HepG2 (cell line): ENCODE results near the gene ZFAND4. TPM values are rescaled to one million over a fixed set of nuclear protein-coding genes. Genes with fewer than 3 reads are reported as not detected.

ENCODE experiments used
- CEBPB ChIP-seq: IDR thresholded peaks from 2 replicates; pipeline ENCODE4 v1.6.1; 2011; ENCODE audit warnings: low read depth, low read length, improper control_type of control experiment, borderline replicate concordance
- E2F5 ChIP-seq: sonication (generic); formaldehyde crosslinking; conservative IDR thresholded peaks from 2 replicates; pipeline ENCODE4 v1.4.0; 2020; ENCODE audit warnings: missing genetic modification reagents
- ELF4 ChIP-seq: sonication (generic); formaldehyde crosslinking; IDR thresholded peaks from 2 replicates; pipeline ENCODE4 v1.5.0; 2020; ENCODE audit warnings: missing genetic modification reagents, mild to moderate bottlenecking, moderate library complexity, borderline replicate concordance
- FOXP4 ChIP-seq: sonication (generic); formaldehyde crosslinking; IDR thresholded peaks from 2 replicates; pipeline ENCODE4 v1.4.0; 2020; ENCODE audit warnings: missing genetic modification reagents
- HES4 ChIP-seq: sonication (generic); formaldehyde crosslinking; IDR thresholded peaks from 2 replicates; pipeline ENCODE4 v1.9.0; 2021; ENCODE audit warnings: mild to moderate bottlenecking, missing genetic modification reagents, borderline replicate concordance
- HOXA3 ChIP-seq: sonication (generic); formaldehyde crosslinking; IDR thresholded peaks from 2 replicates; pipeline ENCODE4 v1.5.0; 2020; ENCODE audit warnings: missing genetic modification reagents
- KAT8 ChIP-seq: IDR thresholded peaks from 2 replicates; pipeline ENCODE4 v1.6.1; 2016; ENCODE audit warnings: missing genetic modification reagents, missing compliant biosample characterization
- KLF16 ChIP-seq, 2 experiments: sonication (generic) in 1 of 2; formaldehyde crosslinking in 1 of 2; IDR thresholded peaks; 2 replicates each; pipeline versions ENCODE4 v1.6.1 to v1.8.0; 2016 to 2023; ENCODE audit warnings: missing genetic modification reagents in 2 of 2, missing compliant biosample characterization in 1 of 2
- PRPF4 ChIP-seq: fragments of 200-400 bp; formaldehyde crosslinking; IDR thresholded peaks from 2 replicates; pipeline ENCODE4 v1.6.1; 2016; ENCODE audit warnings: low read length, low read depth; ENCODE audit not compliant: poor library complexity, severe bottlenecking
- RAD21 ChIP-seq: fragments of 450-650 bp; formaldehyde crosslinking; IDR thresholded peaks from 2 replicates; pipeline ENCODE4 v1.5.0; 2020; ENCODE audit warnings: mild to moderate bottlenecking
- SALL1 ChIP-seq: sonication (generic); formaldehyde crosslinking; IDR thresholded peaks from 2 replicates; pipeline ENCODE4 v1.8.0; 2022; ENCODE audit warnings: mild to moderate bottlenecking, missing genetic modification reagents
- SP1 ChIP-seq, 2 experiments: fragments of 450-650 bp in 1 of 2; sonication (generic) in 1 of 2; formaldehyde crosslinking in 1 of 2; IDR thresholded peaks; 2 replicates each; pipeline versions ENCODE4 v1.4.0 to v1.6.1; 2016 to 2020; ENCODE audit warnings: missing genetic modification reagents in 1 of 2
- SRF ChIP-seq: IDR thresholded peaks from 2 replicates; pipeline ENCODE4 v1.6.1; 2011; ENCODE audit warnings: mild to moderate bottlenecking, low read depth, low read length, moderate library complexity
- ZEB1 ChIP-seq: IDR thresholded peaks from 2 replicates; pipeline ENCODE4 v1.6.1; 2012; ENCODE audit warnings: mild to moderate bottlenecking, low read depth, inconsistent platforms; ENCODE audit not compliant: insufficient replicate concordance
- ZFP36L1 ChIP-seq: sonication (generic); formaldehyde crosslinking; IDR thresholded peaks from 2 replicates; pipeline ENCODE4 v1.8.0; 2022; ENCODE audit warnings: mild to moderate bottlenecking, missing genetic modification reagents, moderate library complexity
- ZHX1 ChIP-seq: sonication (generic); formaldehyde crosslinking; IDR thresholded peaks from 2 replicates; pipeline ENCODE4 v1.8.1; 2022; ENCODE audit warnings: low read depth, mild to moderate bottlenecking, missing genetic modification reagents
- ZMYM4 ChIP-seq: sonication (generic); formaldehyde crosslinking; IDR thresholded peaks from 2 replicates; pipeline ENCODE4 v1.8.1; 2023; ENCODE audit warnings: mild to moderate bottlenecking, missing genetic modification reagents
- ZNF33B ChIP-seq: sonication (generic); formaldehyde crosslinking; IDR thresholded peaks from 2 replicates; pipeline ENCODE4 v1.5.1; 2020; ENCODE audit warnings: mild to moderate bottlenecking, missing genetic modification reagents
- ZNF569 ChIP-seq: sonication (generic); formaldehyde crosslinking; IDR thresholded peaks from 2 replicates; pipeline ENCODE4 v1.5.0; 2020; ENCODE audit warnings: mild to moderate bottlenecking, missing genetic modification reagents, moderate library complexity, borderline replicate concordance
- ZNF639 ChIP-seq: conservative IDR thresholded peaks from 2 replicates; pipeline ENCODE4 v1.6.1; 2018; ENCODE audit warnings: missing genetic modification reagents
- ZNF772 ChIP-seq: sonication (generic); formaldehyde crosslinking; IDR thresholded peaks from 2 replicates; pipeline ENCODE4 v1.5.0; 2020; ENCODE audit warnings: mild to moderate bottlenecking, missing genetic modification reagents
- ZSCAN31 ChIP-seq: sonication (generic); formaldehyde crosslinking; IDR thresholded peaks from 2 replicates; pipeline ENCODE4 v1.5.0; 2020; ENCODE audit warnings: low read depth, mild to moderate bottlenecking, missing genetic modification reagents
- polyA plus RNA-seq, 8 experiments: library from polyadenylated mRNA; depleted of rRNA in 3 of 8; stranded (reverse) in 7 of 8; unstranded in 1 of 8; fragments of >200 nt; fragmentation: Illumina TruSeq in 4 of 8; extraction: Trizol in 4 of 8; gene quantifications; 2 replicates each; pipeline versions ENCODE4 v1.2.1 to v1.2.3, GENCODE V29; 2011 to 2016; ENCODE audit warnings: low read depth in 4 of 8, missing spikeins in 1 of 8, mixed read lengths in 1 of 8; ENCODE audit not compliant: insufficient read depth in 1 of 8
- total RNA-seq, 5 experiments: library from RNA; depleted of rRNA; stranded (reverse); fragments of >200 nt; fragmentation: Illumina TruSeq; extraction: Trizol; gene quantifications; 2 replicates each; pipeline ENCODE4 v1.2.3, GENCODE V29; 2016; ENCODE audit warnings: low read depth in 1 of 5

ZFAND4 gene
- total and polyA plus RNA-seq, 2 of the 13 experiments (the other 11 are each of a cell fraction or from before 2014, with no cell fraction given) = 2.9 to 9.2 TPM

- peak; percentile 96 for TF ChIP-seq ZMYM4
- peak; percentile 100 for TF ChIP-seq RAD21
- no peak for TF ChIP-seq ZEB1
- no peak for TF ChIP-seq PRPF4
- no peak for TF ChIP-seq SRF
- TF ChIP-seq ZHX1 = no peak
- TF ChIP-seq SP1 (IDR thresholded peaks at IDR 0.05) = no peak; the same call in 1 of the 2 replicates
- peak; percentile 93 for TF ChIP-seq SP1 (CRISPR knock-in tag; IDR thresholded peaks at IDR 0.05)
- TF ChIP-seq ELF4 (CRISPR knock-in tag) = no peak
- peak; percentile 74 for TF ChIP-seq HOXA3 (CRISPR knock-in tag)
- no peak for TF ChIP-seq E2F5 (CRISPR knock-in tag)
- TF ChIP-seq ZFP36L1 (CRISPR knock-in tag) = 0 out of 2 replicates have a peak, but pooled peaks have one; percentile 50
- TF ChIP-seq ZSCAN31 = peak; percentile 77
- peak; percentile 80 for TF ChIP-seq SALL1 (CRISPR knock-in tag)
- TF ChIP-seq ZNF33B (CRISPR knock-in tag) = peak; percentile 96
- no peak for TF ChIP-seq ZNF569
- peak; percentile 49; the same call in 1 of the 2 replicates for TF ChIP-seq HES4 (CRISPR knock-in tag)
- no peak; the same call in 1 of the 2 replicates for TF ChIP-seq ZNF639 (CRISPR knock-in tag)
- TF ChIP-seq ZNF772 (CRISPR knock-in tag) = no peak
- TF ChIP-seq KAT8 (CRISPR knock-in tag) = peak; percentile 78
- 0 out of 2 replicates have a peak, but pooled peaks have one; percentile 33 for TF ChIP-seq FOXP4 (CRISPR knock-in tag)
- TF ChIP-seq CEBPB = peak; percentile 61; the same call in 1 of the 2 replicates
- peak in 1 of 2 experiments; percentile 39; a peak in 1 of 4 replicates for TF ChIP-seq KLF16 (CRISPR knock-in tag; IDR thresholded peaks at IDR 0.05)
Measured at GRCh38 chr10:45672181-45673073, at the start of gene ZFAND4 (continued).
